Activated CD8-positive, alpha-beta memory T cell treated with anti-CD3 and anti-CD28 coated beads, Interleukin-2, amount 10 ng/mL, durations not matched to agents 7 days and 5 days (primary cell): Measurements from ENCODE around the gene USP40. TPM values are rescaled to one million over a fixed set of nuclear protein-coding genes. Genes with fewer than 3 reads are reported as not detected.
"Not testable (repeated sequence)": the region's sequence is repeated elsewhere in the genome, so short reads cannot be mapped to it uniquely, and the experiment has no call there.

Source experiments
- ATAC-seq: fragments of 150-1000 bp; cut with Tn5 transposase; one replicate; pipeline ENCODE4 v1.10.0; 2021; ENCODE audit warnings: moderate library complexity
- CTCF ChIA-PET: fragments of 350-600 bp; sonication (Branson Sonifier 250); formaldehyde crosslinking; loops from one replicate; lab custom pipeline; 2021; ENCODE audit warnings: antibody characterized with exemption; lab: Charles Lee
- DNase-seq: peaks from one replicate; pipeline ENCODE4 v3.0.0-alpha.2; 2020
- H3K27ac Mint-ChIP-seq: one replicate; pipeline ENCODE4 v1.8.0; 2021; ENCODE audit warnings: mild to moderate bottlenecking, mixed read lengths
- H3K27me3 Mint-ChIP-seq: one replicate; pipeline ENCODE4 v1.8.0; 2021; ENCODE audit warnings: mixed read lengths
- H3K36me3 Mint-ChIP-seq: one replicate; pipeline ENCODE4 v1.8.0; 2021; ENCODE audit warnings: mild to moderate bottlenecking, mixed read lengths
- H3K4me1 Mint-ChIP-seq: one replicate; pipeline ENCODE4 v1.8.0; 2021; ENCODE audit warnings: mixed read lengths
- H3K4me3 Mint-ChIP-seq: one replicate; pipeline ENCODE4 v1.8.0; 2021; ENCODE audit warnings: mild to moderate bottlenecking, moderate library complexity, mixed read lengths
- H3K9me3 Mint-ChIP-seq: one replicate; pipeline ENCODE4 v1.8.0; 2022; ENCODE audit warnings: low read depth, mixed read lengths
- total RNA-seq, 2 experiments: library from RNA; stranded (reverse); gene quantifications; one replicate each; pipeline ENCODE4 v1.2.3, GENCODE V29; 2021

USP40 gene
- total RNA-seq, 2 experiments from 2014 or later, result 8.7 to 11.2 TPM

DNA sequence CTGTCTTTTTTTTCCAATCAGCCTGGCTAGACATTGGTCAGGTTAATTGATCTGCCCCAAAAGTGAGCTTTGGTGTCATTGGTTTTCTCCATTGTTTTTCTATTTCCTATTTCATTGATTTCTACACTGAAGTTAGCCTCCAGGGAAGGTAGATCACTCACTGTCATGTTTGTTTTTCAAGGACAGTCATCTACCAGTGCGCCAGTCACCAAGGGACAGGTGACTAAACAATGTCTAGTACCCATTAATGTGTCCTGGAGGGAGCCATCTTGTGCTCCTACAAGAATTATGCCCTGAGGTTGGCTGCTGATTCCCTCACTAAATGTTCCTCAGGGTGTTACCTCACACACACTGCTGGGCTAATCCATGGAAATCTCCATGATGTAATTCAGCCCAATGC, 17.6 kb upstream of the USP40 start:
- H3K27me3 Mint-ChIP-seq, result peaks cover 32% of the 10 kb centered on the region
- H3K4me3 Mint-ChIP-seq, result no peak overlapping the region
- no peak overlapping the region for H3K27ac Mint-ChIP-seq
- no peak for DNase-seq
- CTCF ChIA-PET, result no interaction called here
- no peaks in the 10 kb centered on the region for H3K9me3 Mint-ChIP-seq
- H3K36me3 Mint-ChIP-seq, result no peaks in the 10 kb centered on the region
- peaks cover 14% of the 10 kb centered on the region for H3K4me1 Mint-ChIP-seq
- no peak for ATAC-seq

DNA sequence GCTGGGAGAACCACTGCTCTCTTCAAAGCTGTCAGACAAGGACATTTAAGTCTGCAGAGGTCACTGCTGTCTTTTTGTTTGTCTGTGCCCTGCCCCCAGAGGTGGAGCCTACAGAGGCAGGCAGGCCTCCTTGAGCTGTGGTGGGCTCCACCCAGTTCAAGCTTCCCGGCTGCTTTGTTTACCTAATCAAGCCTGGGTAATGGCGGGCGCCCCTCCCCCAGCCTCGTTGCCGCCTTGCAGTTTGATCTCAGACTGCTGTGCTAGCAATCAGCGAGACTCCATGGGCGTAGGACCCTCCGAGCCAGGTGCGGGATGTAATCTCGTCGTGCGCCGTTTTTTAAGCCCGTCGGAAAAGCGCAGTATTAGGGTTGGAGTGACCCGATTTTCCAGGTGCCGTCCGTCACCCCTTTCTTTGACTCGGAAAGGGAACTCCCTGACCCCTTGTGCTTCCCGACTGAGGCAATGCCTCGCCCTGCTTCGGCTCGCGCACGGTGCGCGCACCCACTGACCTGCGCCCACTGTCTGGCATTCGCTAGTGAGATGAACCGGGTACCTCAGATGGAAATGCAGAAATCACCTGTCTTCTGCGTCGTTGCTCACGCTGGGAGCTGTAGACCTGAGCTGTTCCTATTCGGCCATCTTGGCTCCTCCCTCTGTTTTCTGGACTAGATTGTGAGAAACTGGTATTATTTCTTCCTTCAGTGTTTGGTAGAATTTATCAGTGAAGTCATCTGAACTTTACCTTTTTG, 16.8 kb upstream of the USP40 start:
- H3K36me3 Mint-ChIP-seq, H3K27ac Mint-ChIP-seq, H3K4me3 Mint-ChIP-seq, CTCF ChIA-PET, DNase-seq, H3K9me3 Mint-ChIP-seq, ATAC-seq: not testable (repeated sequence)
- Mint-ChIP-seq H3K4me1 (peaks cover 14% of the 10 kb centered on the region), H3K27me3 (peaks cover 25% of the 10 kb centered on the region)

DNA sequence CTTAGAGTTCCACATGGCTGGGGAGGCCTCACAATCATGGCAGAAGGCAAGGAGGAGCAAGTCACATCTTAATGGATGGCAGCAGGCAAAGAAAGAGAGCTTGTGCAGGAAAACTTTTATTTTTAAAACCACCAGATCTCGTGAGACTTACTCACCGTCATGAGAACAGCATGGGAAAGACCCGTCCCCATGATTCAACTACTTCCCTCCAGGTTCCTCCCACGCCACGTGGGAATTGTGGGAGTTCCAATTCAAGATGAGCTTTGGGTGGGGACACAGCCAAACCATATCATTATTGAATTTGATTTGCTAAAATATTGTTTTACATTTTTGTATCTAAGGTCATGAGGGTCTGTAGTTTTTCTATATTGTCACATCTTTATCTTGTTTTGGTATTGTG, 10.8 kb upstream of the USP40 start:
- H3K36me3 Mint-ChIP-seq, H3K27ac Mint-ChIP-seq, H3K9me3 Mint-ChIP-seq, ATAC-seq, DNase-seq, H3K4me3 Mint-ChIP-seq, H3K27me3 Mint-ChIP-seq, CTCF ChIA-PET, H3K4me1 Mint-ChIP-seq: not testable (repeated sequence)

DNA sequence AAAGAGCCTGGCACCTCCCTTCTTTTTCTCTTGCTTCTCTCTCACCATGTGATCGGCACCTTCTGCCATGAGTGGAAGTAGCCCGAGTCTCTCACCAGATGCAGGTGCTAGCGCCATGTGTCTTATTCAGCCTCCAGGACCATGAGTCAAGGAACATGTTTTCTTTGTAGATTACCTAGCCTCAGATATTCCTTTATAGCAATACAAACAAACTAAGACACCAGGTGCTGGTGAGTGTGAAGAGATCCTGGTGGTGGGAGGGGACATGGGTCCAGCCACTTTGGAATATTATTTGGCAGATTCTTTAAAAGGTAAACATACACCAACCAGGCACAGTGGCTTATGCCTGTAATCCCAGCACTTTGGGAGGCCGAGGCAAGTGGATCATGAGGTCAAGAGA, 5.9 kb upstream of the USP40 start:
- ATAC-seq (no peak), DNase-seq (no peak)
- H3K4me3 Mint-ChIP-seq, result no peak overlapping the region
- peaks cover 35% of the 10 kb centered on the region for H3K27me3 Mint-ChIP-seq
- H3K4me1 Mint-ChIP-seq, result no peaks in the 10 kb centered on the region
- no peaks in the 10 kb centered on the region for H3K9me3 Mint-ChIP-seq
- CTCF ChIA-PET, result no interaction called here
- H3K36me3 Mint-ChIP-seq, result no peaks in the 10 kb centered on the region
- H3K27ac Mint-ChIP-seq, result no peak overlapping the region

DNA sequence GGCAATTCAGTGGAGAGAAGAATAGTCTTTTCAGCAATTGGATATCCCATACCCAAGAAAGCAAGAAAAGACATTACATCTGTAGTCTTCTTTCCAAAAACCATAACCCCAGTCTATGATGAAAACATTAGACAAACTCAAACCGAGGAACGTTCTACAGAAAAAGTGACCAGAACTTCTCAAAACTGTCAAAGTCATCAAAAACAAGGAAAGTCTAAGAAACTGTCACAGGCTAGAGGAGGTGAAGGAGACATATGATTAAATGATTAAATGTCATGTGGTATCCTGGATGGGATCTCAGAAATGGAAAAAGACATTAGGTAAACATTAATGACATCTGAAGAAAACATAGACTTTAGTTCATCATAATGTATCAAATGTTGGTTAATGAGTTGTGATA, 4.9 kb upstream of the USP40 start:
- DNase-seq, result no peak
- CTCF ChIA-PET, result interaction anchor here (1.1 kb wide), 1 partner anchor 128 kb away, joined by 4 read pairs; no protein-coding TSS in a partner anchor
- Mint-ChIP-seq H3K36me3 (no peaks in the 10 kb centered on the region), H3K27me3 (peaks cover 35% of the 10 kb centered on the region), H3K4me3 (no peak overlapping the region), H3K27ac (no peak overlapping the region), H3K9me3 (no peaks in the 10 kb centered on the region), H3K4me1 (no peaks in the 10 kb centered on the region)
- ATAC-seq, result no peak

DNA sequence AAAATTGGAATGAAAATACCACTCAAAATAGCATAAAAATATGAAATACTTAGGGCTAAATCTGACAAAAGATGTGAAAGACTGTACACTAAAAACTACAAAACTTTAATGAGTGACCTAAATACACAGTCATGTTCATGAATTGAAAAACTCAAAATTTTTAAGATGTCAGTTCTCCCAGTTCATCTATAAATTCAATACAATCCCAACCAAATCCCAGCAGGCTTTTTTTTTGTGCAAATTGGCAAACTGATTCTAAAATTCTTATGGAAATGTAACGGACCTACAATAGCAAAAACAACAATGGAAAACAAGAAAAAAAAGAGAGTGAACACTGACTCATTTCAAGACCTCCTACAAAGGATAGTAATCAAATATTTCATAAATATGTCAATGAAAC, 4.4 kb upstream of the USP40 start:
- H3K27ac Mint-ChIP-seq, result no peak overlapping the region
- H3K27me3 Mint-ChIP-seq, result peaks cover 35% of the 10 kb centered on the region
- no peaks in the 10 kb centered on the region for H3K4me1 Mint-ChIP-seq
- CTCF ChIA-PET, result interaction anchor here (1.1 kb wide), 1 partner anchor 128 kb away, joined by 4 read pairs; no protein-coding TSS in a partner anchor
- no peak for DNase-seq
- ATAC-seq, result no peak
- no peaks in the 10 kb centered on the region for H3K36me3 Mint-ChIP-seq
- no peak overlapping the region for H3K4me3 Mint-ChIP-seq
- no peaks in the 10 kb centered on the region for H3K9me3 Mint-ChIP-seq

DNA sequence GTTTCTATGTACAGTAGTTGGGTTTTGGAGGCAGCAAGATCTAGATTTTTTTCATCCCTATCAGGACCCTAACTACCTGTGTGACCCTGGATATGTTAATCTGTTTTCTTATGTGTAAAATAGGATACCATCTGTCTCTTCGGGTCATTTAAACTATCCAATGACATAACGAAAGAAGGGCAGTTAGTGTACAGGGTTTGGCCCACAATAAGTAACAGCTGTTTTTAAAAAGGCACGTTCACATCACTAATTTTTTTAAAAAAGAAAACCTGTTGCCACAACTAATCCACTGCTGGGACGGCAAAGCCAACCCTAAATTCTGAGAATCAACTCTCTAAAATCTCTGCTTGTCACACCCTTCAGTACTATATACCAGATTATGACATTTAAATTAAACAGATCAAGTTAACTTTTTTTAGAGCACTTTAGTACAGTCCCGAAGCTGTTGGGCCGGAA, 869 bp downstream of the USP40 start:
- CTCF ChIA-PET, result interaction anchor here (2.1 kb wide), 1 partner anchor 8 kb away, joined by 6 read pairs; no protein-coding TSS in a partner anchor
- no peaks in the 10 kb centered on the region for H3K9me3 Mint-ChIP-seq
- no peak for DNase-seq
- no peak for ATAC-seq
- H3K27me3 Mint-ChIP-seq, result peaks cover 15% of the 10 kb centered on the region
- H3K36me3 Mint-ChIP-seq, result no peaks in the 10 kb centered on the region
- peak overlapping the region; percentile 86 for H3K4me3 Mint-ChIP-seq
- peak overlapping the region; percentile 93 for H3K27ac Mint-ChIP-seq
- peaks cover 7% of the 10 kb centered on the region for H3K4me1 Mint-ChIP-seq

DNA sequence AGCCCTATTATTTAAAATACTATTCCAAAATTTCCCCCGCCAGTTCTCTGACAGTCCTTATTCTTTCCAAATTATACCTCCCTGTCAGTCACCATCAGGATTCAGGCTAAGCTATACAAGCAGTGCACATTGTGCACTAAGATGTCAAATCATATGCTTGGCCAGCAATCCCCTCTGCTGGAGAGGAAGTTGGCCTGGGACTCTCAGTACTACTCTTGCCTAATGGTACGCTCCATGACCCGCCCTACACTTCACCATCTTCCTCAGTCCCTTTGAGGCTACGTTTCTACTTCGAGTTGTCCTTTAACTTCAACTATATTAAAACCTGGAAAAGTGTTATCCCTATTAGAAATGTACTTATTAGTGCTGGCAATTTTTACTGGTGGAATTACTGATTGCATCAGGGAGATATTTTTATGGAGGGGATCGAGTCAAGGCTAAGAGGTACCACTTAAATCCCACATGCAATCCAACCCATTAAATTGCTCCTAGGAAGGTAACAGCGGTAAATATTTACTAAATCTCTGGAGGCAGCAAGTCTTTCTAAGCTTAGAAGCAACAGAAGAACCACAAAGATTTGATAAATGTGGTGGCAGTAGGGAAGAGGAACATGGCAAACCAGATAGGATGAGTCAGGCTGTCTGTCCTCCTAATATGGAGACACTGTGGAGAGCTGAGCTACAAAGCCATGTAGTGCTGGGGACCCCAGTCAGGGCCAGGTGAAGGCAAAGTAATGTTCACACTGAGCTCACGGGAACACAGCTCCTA, 2.7 kb downstream of the USP40 start:
- Mint-ChIP-seq H3K9me3 (no peaks in the 10 kb centered on the region), H3K27ac (no peak overlapping the region), H3K4me3 (no peak overlapping the region), H3K4me1 (peaks cover 7% of the 10 kb centered on the region), H3K27me3 (peaks cover 4% of the 10 kb centered on the region), H3K36me3 (peaks cover 5% of the 10 kb centered on the region)
- CTCF ChIA-PET, result interaction anchor here (0.7 to 1.1 kb wide), 3 partner anchors 11 to 294 kb away, joined by 3 read pairs; no protein-coding TSS in a partner anchor
- DNase-seq (no peak), ATAC-seq (no peak)

DNA sequence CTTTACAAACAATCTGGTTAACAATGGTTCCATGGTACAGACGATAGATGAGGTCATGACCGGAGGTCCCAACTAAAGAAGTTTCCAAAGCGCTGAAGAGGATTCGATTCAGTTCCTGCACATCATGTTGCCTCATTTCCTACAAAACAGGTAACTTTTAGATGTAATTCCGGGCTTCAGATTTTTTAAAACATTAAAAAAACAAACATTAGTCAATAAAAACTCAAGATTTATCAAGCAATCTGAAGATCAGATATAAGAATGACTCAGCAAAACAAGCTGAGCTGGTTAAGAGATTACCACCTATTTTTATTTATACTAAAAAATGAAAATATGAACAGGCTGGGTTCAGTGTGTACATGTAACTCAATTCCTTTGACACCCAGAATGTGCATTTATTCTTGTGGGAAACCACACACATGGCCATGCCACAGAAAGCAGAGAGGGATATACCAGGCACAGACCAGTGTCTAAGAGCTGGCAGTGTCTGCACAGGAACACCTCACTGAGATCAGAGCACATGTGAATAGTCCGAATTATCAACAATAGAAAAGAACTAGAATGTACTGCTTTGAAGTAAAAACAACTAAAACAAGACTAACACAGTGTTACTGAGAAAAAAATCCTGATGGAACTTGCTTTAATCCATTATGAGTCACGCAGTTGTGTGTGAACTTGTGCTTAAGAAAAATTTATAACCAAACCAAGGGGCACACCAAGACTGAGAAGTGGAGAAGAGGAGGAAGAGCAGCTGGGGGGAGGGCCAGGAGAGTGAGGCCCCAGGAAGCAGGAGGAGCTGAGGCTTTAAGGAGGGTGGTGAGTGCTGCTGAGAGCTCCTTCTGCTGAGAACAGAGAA, 9.5 kb downstream of the USP40 start:
- no peak overlapping the region for H3K4me3 Mint-ChIP-seq
- peaks cover 10% of the 10 kb centered on the region for H3K4me1 Mint-ChIP-seq
- peak; percentile 68 for ATAC-seq
- CTCF ChIA-PET, result interaction anchor here (0.7 to 1.3 kb wide), 2 partner anchors 9 to 172 kb away, joined by 4 to 6 read pairs; partner anchors contain the start of genes UGT1A3 and USP40
- H3K27me3 Mint-ChIP-seq, result no peaks in the 10 kb centered on the region
- peak overlapping the region; percentile 55 for H3K27ac Mint-ChIP-seq
- no peaks in the 10 kb centered on the region for H3K9me3 Mint-ChIP-seq
- H3K36me3 Mint-ChIP-seq, result peaks cover 8% of the 10 kb centered on the region
- no peak for DNase-seq

DNA sequence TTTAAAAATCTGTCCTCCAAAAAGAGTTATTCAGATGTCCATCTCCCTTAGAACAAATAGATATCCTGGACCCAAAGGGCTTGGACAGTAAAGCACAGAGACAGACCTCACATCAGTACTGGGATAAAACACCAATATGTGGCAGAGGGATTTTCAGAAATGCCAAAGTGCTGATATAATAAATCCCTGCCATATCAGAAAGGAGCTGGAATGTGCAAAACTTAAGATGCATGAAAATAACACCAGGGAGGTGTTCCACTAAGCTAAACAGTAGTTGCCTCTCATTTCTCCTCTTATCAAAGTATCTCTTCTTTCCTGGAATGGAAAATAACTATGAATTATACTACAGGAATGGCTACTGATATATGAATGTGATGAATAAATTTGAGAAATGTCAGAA, 13.2 kb downstream of the USP40 start:
- CTCF ChIA-PET, result interaction anchor here (1.1 kb wide), 1 partner anchor 11 kb away, joined by 3 read pairs; no protein-coding TSS in a partner anchor
- peaks cover 3% of the 10 kb centered on the region for H3K36me3 Mint-ChIP-seq
- H3K27ac Mint-ChIP-seq, result no peak overlapping the region
- no peak overlapping the region for H3K4me3 Mint-ChIP-seq
- no peaks in the 10 kb centered on the region for H3K27me3 Mint-ChIP-seq
- DNase-seq, result no peak
- no peaks in the 10 kb centered on the region for H3K9me3 Mint-ChIP-seq
- H3K4me1 Mint-ChIP-seq, result peaks cover 10% of the 10 kb centered on the region
- no peak for ATAC-seq

DNA sequence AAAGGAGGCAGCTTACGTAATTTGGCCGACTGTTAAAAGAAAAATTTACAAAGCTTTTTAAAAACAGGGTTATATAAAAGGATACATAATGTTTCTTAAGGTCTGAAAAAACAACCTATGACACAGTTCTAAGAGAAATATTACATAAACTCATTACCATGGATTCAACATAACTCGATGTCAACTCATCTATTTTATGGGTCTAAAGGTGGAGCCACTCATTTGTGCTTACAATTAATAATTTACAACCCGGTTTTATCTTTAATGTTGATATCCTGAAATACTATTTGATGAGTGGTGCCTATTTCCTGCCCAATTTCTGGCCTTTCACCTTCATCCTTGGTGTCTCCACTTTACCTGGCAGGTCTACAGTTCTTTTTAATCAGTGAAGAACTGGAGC, 15.1 kb downstream of the USP40 start:
- Mint-ChIP-seq H3K27me3 (no peaks in the 10 kb centered on the region), H3K27ac (no peak overlapping the region), H3K9me3 (no peaks in the 10 kb centered on the region), H3K36me3 (no peaks in the 10 kb centered on the region), H3K4me3 (no peak overlapping the region), H3K4me1 (peaks cover 2% of the 10 kb centered on the region)
- no peak for ATAC-seq
- DNase-seq, result no peak
- CTCF ChIA-PET, result no interaction called here

DNA sequence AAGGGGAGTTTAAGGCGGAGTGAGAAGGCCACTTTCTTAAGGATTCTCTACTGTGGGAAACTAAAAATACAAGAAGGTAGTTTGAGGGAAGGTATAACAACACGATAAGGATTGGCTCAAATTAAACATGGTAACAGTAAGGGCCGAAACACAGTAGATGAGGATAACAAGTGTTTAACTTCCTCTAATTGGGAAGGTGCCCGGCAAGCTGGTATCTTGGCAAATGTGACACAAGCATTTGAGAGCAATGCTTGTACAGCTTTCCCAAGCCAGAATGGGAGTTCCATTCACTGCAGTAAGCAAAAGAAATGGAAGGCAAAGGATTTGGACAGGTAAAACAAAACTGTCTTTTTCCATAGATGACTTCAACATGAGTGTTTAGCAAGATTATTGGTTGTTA, 19.8 kb downstream of the USP40 start:
- H3K9me3 Mint-ChIP-seq, result no peaks in the 10 kb centered on the region
- H3K27ac Mint-ChIP-seq, result no peak overlapping the region
- H3K4me3 Mint-ChIP-seq, result no peak overlapping the region
- DNase-seq, result no peak
- no peak for ATAC-seq
- no peaks in the 10 kb centered on the region for H3K27me3 Mint-ChIP-seq
- peaks cover 6% of the 10 kb centered on the region for H3K36me3 Mint-ChIP-seq
- peaks cover 14% of the 10 kb centered on the region for H3K4me1 Mint-ChIP-seq
- CTCF ChIA-PET, result no interaction called here

DNA sequence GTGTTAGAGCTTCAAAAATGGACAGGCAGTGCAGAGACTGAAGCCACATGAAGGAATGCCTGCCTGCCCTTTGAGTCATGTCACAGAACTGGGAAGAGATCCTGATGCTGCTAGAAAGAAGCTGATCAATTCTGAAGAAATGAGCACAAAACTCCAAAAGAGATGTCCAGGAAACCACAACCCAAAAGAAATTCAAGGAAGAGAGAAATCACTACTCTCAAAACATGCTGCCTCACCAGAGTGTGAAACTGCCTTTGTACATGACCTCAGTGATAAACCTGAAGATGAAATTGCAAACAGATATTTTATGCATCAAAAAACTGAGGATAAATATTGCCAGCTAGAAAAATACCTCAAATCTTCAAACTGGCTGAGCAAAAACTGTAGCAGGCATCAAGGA, 20.5 kb downstream of the USP40 start:
- H3K36me3 Mint-ChIP-seq, result peaks cover 8% of the 10 kb centered on the region
- H3K4me3 Mint-ChIP-seq, result no peak overlapping the region
- DNase-seq (no peak), ATAC-seq (no peak)
- H3K4me1 Mint-ChIP-seq, result peaks cover 14% of the 10 kb centered on the region
- CTCF ChIA-PET, result no interaction called here
- H3K27me3 Mint-ChIP-seq, result no peaks in the 10 kb centered on the region
- H3K27ac Mint-ChIP-seq, result no peak overlapping the region
- H3K9me3 Mint-ChIP-seq, result no peaks in the 10 kb centered on the region
